DMS 273 (cell line): ENCODE results near the gene MYO15B.
A peak's percentile ranks its signal among the peaks of the same experiment; 100 is the strongest.

Experiments
- DNase-seq: peaks from one replicate; lab custom pipeline; 2025; ENCODE audit not compliant: unreplicated experiment; lab: John Stamatoyannopoulos, UW

MYO15B gene

GRCh38 chr17:75587675-75588595, at the start of gene MYO15B:
TSS of gene MYO15B (plus strand) at chr17:75587800. CDS start at chr17:75588058, 258 bp downstream.
- peak; percentile 72 for DNase-seq

GRCh38 chr17:75539967-75540729, 47.5 kb upstream of the MYO15B start:
- peak; percentile 29 for DNase-seq

DNA sequence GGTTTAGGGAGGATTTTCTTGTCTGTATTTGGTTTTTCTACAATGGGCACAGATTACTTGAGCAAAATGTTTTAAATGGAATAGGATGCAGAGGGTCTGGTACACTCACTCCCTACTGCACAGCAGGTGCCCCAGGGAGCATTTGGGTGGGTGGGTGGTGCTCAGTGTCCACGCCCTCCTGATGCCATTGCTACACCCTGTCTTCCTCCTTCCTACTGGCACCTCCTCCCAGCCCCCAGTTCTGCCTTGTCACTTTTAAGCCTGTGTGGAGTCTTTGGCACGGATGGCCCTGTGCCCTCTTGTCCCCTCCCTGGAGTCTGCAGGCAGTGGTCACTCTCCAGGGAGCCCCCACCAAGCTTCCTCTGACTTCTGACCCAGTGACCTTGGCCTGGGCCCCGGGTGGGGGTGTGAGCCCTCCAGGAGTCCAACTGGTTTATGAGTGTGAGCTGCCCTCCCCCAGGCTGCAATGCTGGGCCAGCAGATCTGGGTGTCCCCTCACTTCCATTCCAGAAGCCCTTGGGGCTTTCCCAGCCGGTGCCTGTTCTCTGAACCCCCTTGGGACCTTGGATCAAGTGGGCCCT, 46.6 kb upstream of the MYO15B start:
- no peak for DNase-seq

GRCh38 chr17:75542229-75542628, 45.4 kb upstream of the MYO15B start:
- DNase-seq = no peak

DNA sequence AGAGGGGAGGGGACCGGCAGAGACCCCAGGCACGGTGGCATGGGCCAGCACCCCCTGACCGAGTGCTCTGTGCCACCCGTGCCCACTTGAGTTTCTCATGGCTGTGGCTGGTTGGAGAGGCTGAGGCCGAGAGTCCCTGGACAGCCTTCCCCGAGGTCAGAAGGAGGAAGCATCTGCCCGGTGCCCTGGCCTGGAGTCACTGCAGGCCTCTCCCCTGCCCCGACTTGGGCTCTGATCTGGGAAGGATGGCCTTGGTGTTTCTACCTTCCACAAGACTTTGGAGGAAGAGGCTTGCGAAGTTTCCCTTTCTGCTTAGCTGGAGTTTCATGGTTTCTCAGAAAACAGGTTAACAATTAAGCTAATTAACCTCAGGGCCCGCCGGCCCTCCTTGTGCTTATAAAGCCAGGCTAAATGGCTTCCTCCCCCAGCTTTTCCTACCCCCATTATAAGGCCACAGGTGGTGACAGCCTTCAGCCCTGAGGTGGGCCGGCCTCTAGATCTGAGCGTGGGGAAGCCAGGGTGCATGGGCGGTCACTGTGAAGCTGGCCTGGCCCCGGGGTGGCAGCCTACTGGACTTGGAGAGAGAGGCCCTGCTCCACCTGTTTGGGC, 44.8 kb upstream of the MYO15B start:
- DNase-seq = no peak

DNA sequence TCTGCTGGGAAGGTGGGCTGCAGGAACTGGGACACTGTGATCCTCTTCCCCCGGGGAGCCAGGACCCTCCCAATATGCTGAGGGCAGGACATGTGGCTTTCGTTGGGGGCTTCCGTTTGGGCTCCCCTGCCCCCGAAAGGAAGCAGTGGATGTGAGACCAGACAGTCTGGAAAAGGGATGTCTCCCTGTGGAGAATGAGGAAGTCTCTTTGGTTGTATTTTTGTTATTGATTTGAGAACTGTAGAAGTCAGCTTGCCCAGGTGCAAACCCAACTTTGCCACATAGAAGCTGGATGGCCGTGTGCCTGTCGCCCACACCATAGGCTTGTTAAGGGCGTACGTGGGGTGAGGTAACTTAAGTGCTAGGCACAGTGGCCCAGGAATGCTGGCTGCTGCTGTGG, 43.4 kb upstream of the MYO15B start:
- no peak for DNase-seq

DNA sequence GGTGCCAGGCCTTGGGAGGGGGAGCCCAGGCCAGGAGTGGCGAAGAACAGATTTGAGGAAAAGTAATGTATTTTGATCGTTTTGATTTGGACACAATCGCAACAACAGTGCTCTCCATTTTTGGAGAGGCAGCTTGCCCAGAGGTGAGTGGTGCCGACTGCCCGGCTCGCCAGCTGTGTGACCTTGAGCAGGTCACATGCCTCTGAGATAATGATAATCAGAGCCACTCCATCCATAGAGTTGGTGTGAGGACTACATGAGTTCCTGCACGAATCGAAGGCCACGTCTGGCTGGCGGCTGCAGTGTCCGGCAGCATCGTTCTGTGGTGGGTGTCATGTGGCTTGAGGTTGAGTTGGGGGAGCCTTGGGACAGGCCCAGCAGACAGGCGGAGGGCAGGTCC, 41.4 kb upstream of the MYO15B start:
- DNase-seq = no peak

DNA sequence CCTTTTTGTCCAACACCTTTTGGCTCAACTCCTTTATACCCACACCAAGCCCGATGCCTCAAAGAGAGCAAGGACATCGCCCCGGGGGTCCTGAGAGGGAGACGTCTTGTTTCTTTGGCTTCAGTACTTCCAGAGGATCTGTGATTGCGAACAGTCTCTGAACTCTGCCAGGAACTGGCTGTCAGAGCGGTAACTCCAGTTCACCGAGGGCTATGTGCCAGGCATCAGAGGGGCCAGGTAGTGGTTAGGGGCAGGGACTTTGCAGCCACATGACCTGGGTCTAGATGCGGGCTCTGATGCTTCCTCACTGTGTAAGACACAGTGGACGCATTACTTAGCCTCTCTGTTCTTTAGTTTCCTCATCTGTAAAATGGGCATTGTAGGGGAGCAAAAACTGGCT, 40.5 kb upstream of the MYO15B start:
- no peak for DNase-seq

DNA sequence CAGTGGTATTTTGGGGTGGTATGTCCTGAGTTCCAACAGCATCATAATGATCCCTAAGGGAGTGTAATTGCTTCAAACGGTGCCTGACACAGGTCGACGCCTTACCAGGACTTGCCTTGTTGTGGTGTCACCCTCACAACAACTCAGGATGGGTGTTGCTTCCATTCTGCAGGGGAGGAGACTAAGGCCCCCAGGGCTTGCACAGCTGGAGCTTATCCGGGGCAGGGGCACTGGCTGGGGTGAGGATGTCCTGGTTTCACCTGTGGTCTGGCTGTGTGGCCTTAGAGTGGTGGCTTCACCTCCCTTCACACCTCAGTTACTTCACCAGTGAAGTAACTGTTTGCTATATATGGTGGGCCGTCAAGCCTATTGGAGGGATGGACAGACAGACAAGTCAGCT, 38.8 kb upstream of the MYO15B start:
- DNase-seq = no peak

DNA sequence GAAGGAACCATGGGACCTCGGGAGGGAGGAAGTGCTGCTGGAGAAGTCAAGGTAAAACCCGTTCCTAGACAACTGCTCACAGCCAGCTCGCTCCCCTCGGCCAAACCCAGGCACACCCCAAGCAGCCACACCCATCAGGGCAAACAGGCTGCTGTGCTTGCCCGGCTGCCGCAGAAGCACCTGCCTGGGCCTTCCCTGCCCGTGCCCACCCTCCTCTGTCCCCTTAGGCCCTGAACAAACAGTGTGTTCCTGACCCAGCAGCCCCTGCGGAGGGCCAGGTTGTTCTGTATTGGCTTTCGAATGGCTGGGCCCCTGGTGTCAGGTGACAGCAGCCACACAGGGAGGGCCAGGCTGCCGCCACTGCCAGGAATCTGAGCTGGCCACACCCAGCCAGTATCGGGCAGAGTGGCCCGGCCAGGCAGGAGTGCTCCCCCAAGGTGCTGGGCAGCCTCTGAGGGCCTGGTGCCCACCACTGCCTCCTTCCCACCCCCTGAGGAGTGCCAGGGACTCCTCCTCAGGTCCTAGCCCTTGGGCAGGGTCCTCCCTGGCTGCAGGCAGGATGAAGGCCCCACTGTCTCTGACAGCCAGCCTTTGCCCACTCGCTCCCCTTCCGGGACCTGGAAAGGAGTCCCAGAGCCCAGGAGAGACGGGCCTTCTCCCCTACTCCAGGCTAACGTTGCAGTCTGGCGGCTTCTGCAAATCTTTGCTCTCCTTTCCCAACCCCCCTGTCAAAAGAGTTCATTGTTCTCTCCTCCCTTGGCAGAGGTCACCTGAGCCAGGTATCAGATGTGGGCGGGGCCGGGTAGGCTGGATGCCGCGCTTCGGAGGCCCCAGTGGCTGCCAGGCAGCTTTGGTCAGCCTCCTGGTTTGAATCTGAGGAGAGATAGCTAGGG, 38.1 kb upstream of the MYO15B start:
- peak; percentile 36 for DNase-seq

- no peak for DNase-seq
These were observed 37.5 kb upstream of the MYO15B start for GRCh38 chr17:75550139-75550465.

- DNase-seq = no peak
These were observed 36.3 kb upstream of the MYO15B start for GRCh38 chr17:75551266-75551665.

DNA sequence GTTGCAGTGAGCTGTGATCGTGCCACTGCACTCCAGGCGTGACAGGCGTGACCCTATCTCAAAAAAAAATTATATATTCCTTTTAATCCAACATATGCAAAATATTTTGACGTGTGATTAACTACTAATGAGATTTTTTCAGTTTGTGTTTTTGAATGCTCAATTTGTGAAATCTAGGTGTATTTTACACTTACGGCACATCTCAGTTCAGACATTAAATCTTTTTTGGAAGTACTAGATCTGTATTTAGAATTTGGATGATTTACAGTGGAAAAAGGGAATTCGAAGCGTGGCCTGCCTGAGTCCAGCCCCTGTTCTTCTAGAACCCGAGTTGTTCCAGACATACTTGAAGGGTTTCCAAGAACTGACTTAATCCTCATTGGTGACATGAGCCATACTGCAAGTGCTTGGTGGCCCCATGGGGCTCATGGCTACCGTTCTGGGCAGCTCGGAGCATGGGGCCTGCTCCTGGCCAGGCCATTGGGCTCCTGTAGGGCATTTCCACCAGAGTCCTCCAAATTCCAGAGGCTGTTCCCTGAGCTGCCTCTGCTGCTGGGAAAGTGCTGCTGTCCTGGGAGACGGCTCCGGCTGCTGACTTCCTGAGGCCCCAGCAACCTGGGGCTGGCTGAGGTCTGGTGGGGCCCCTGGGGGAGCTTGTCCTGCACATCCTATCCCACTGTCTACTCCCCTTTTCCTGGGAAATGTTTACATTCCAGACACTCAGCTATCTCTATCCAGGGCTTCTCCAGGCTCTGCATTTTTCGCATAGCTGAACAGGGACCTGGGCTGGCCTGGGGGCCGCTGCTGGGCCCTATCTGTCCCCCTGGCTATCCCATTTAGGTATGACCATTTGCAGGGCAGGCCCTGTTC, 34.9 kb upstream of the MYO15B start:
- DNase-seq = no peak

DNA sequence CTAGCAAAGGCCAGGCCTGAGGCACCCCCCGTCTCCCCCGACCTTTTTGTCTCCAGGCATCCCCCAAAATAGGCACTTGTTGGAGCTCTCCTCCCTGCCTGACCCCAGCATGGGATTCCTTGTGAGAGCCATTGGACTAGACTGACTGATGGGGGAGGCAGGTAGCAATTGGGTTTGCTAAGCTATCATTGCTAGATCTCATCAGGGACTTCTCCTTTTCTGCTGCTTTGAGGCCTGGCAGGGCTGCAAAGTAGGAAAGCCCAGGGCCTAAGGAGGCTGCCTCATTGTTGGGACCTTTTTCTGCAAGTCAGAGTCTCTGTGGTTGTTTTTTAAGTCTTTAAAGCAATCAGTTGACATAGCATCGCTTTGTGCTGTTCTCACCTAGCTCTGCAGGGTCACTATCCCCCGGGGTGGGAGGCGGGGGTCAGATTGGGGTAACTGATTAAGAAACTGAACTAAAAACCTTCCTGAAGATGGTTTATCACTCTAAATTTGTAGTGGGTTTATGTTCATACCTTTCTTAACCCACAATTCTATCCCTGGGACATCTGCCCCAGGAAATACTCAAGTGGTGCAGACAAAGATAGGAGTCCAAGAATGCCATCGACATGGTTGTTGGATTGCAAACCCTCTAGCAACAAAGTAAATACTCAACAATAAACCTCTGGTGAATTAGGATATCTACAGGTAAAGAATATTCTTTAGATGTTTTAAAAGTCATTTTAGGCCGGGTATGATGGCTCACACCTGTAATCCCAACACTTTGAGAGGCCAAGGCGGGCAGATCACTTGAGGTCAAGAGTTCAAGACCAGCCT, 34.1 kb upstream of the MYO15B start:
- DNase-seq = no peak

GRCh38 chr17:75555679-75556153, 31.9 kb upstream of the MYO15B start:
- no peak for DNase-seq

GRCh38 chr17:75557075-75557851, 30.3 kb upstream of the MYO15B start:
- peak; percentile 83 for DNase-seq

DNA sequence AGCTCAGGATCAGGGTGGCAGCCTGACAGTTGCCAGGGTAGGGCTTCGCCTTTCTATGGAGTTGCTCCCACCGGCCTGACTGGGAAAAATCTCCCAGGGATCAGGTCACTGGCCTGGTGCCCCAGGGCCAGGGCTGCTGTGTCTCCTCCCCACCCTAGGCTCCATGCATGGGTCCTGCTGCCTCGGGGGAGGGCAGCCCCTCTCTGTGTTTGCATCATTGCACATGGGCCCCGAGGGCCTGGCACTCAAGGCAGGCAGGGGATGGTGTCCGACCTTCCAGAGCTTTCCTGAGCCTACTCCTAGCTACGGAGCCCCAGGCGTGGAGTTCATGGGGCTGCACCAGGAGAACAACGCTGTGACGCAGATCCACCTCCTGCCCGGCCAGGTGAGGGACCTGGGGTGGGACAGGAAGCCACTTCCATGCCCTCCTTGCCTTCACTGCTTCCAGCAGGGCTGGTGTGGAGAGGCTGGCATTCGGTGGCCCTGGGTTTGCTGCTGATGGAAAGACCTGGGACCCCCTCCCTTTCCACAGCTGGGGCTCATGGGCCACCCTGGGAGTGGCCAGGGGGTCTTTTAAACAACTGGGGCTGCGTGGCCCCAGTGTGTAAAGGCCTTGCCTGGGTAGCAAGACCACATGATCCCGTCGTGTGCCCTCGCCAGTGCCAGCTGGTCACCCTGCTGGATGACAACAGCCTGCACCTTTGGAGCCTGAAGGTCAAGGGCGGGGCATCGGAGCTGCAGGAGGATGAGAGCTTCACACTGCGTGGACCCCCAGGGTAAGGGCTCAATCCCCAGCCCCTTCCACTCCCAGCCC, 29.5 kb upstream of the MYO15B start:
- no peak for DNase-seq
